GM12875 (cell line): ENCODE measurements around the gene ROMO1.

Experiments
- H3K4me3 ChIP-seq: one replicate; pipeline ENCODE4 v1.5.1; 2011; ENCODE audit warnings: low read depth, low read length, control low read depth
- TF ChIP-seq, protein P1 (sequence below): IDR thresholded peaks from 2 replicates; pipeline ENCODE4 v1.5.1; 2011; ENCODE audit warnings: low read depth, mild to moderate bottlenecking, control low read depth, inconsistent platforms, low read length, moderate library complexity, borderline replicate concordance; ENCODE audit not compliant: insufficient read depth

Gene ROMO1

GRCh38 chr20:35663516-35664465 lies 35.4 kb upstream of the ROMO1 start:
- TF ChIP-seq, protein P1, sequence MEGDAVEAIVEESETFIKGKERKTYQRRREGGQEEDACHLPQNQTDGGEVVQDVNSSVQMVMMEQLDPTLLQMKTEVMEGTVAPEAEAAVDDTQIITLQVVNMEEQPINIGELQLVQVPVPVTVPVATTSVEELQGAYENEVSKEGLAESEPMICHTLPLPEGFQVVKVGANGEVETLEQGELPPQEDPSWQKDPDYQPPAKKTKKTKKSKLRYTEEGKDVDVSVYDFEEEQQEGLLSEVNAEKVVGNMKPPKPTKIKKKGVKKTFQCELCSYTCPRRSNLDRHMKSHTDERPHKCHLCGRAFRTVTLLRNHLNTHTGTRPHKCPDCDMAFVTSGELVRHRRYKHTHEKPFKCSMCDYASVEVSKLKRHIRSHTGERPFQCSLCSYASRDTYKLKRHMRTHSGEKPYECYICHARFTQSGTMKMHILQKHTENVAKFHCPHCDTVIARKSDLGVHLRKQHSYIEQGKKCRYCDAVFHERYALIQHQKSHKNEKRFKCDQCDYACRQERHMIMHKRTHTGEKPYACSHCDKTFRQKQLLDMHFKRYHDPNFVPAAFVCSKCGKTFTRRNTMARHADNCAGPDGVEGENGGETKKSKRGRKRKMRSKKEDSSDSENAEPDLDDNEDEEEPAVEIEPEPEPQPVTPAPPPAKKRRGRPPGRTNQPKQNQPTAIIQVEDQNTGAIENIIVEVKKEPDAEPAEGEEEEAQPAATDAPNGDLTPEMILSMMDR: no peak
- H3K4me3 ChIP-seq: peak overlapping the region; percentile 73

GRCh38 chr20:35664466-35665206 lies 34.6 kb upstream of the ROMO1 start, which contains the start of the genes CPNE1 and RBM12:
TSS of gene CPNE1 (minus strand) at chr20:35664900. CDS start at chr20:35632923, 31,977 bp downstream.
TSS of gene RBM12 (minus strand) at chr20:35664900. CDS start at chr20:35655322, 9,578 bp downstream.
- TF ChIP-seq, protein P1: no peak

GRCh38 chr20:35665949-35666288 lies 33.3 kb upstream of the ROMO1 start:
- TF ChIP-seq, protein P1: no peak
- no peak overlapping the region for H3K4me3 ChIP-seq

More at GRCh38 chr20:35664466-35665206, 34.6 kb upstream of the ROMO1 start, which contains the start of the genes CPNE1 and RBM12:
- H3K4me3 ChIP-seq: peak within 1 kb of the TSS; percentile 73

- TF ChIP-seq, protein P1: no peak
- no peak overlapping the region for H3K4me3 ChIP-seq
Observed at GRCh38 chr20:35669221-35669620, 30.0 kb upstream of the ROMO1 start.

DNA sequence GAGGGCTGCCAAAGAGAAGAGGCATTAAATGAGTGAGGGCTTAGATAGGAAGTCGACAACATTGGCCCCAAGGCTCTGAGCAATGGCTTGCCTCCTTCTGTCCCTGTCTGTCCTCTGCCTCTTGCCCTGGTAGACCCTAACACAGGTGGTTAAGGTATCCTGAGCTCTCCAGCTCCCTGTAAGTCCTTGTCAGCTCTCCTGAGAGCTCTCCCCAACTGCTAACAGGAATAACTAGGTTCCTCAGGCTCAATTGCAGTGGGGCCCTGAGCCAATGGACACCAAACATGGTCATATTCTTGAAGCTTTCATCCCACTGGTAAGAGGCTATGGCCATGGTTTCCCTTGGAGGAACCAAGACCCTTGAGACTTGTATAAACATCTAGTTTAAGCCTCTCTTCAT lies 29.5 kb upstream of the ROMO1 start:
- TF ChIP-seq, protein P1: no peak

GRCh38 chr20:35673884-35674283 lies 25.3 kb upstream of the ROMO1 start:
- H3K4me3 ChIP-seq: no peak overlapping the region
- TF ChIP-seq, protein P1: no peak

More for the DNA sequence above, 29.5 kb upstream of the ROMO1 start:
- H3K4me3 ChIP-seq: no peak overlapping the region
